GM15510 (cell line): ENCODE data around the gene GAS5.

Experiments used
- POLR2A ChIP-seq: IDR thresholded peaks from 3 replicates; pipeline ENCODE4 v1.6.1; 2011; ENCODE audit warnings: borderline replicate concordance; ENCODE audit not compliant: insufficient read length; ENCODE audit errors: extremely low read depth

GAS5 gene

DNA sequence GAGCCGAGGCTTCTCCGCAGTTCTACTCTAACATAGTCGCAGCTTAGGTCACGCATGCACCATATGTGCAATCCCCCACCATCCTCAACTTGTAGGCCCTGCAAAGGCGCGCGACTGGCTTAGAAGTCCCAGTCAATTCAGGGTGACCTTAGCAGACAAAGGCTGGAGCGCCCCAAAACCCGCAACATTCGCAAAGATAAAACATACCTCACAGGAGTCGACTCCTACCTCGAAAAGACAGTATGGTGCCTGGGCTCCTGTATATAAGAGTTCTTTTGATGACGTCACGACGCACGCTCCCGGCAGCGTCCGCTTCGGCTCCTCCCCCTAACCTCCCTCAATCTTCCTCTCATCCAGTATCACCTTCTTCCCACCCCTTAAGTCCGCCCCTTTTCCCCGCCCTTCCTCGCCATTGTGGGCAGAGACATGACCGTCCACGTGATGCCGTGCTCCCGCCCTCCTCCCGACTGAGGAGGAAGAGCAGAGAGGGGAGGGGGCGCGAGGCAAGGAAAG lies at the start of gene GAS5:
Gene GAS5, minus strand, starts transcription at position 237 of the 513 bp plus-strand sequence.
- TF ChIP-seq POLR2A = peak; percentile 99

DNA sequence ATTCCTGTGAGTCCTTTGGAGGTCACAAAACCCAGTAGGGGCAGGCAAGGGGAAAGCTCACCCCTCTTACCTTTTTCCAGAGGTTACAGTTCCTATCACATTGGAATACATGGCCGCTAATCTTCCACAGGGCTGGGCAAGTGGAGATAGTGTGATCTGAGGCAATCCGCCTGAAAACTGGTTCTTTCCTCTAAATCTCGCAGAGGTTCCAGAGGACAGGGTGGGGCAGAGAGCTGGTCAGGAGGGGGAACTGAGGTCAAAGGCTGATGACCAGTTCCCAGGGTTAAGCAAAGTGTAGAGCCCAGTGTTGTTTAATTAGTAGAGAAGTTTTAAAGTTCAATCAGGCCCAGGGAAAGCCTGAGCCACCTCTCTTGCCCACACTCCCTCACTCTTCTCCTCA lies 49.4 kb upstream of the GAS5 start, which contains the start of gene SERPINC1:
Gene SERPINC1, minus strand, starts transcription at position 179 of the 400 bp plus-strand sequence. Its CDS starts 68 bp downstream, at position 111.
- no peak for TF ChIP-seq POLR2A

DNA sequence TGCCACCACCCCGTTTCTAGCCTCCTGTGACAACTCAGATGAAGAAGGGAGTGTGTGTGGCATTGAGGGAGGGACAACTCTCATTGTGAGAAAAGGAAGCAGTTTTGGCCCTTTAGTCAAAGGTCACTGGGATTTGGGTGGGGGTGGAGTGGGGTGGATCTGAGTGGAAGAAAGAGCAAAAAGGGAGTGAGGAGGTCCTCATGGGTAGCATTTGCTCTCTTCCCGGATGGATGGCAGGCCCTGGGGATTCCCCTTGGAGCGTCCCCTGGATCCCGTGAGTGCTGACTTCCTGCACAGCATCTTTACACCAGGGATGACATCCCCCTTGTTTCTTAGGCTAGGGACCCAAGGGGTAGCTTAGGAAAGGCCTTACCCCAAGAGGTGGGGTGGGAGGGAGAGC lies 48.9 kb upstream of the GAS5 start:
- TF ChIP-seq POLR2A = no peak

DNA sequence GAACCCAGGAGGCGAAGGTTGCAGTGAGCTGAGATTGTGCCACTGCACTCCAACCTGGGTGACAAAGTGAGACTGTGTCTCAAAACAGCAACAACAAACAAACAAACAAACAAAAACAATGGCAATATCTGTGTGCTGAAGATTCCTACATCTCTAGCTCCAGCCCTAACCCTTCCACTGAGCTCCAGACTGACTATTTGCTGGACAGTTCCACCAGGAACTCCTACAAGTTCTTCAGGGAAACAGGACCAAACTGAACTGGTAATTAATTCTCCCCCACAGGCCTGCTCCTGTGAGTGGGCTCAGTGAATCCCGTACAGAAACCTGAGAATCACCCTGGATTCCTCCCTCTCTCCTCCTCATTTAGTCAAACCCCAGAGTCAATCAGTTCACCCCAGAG lies 47.8 kb upstream of the GAS5 start:
- TF ChIP-seq POLR2A = no peak

DNA sequence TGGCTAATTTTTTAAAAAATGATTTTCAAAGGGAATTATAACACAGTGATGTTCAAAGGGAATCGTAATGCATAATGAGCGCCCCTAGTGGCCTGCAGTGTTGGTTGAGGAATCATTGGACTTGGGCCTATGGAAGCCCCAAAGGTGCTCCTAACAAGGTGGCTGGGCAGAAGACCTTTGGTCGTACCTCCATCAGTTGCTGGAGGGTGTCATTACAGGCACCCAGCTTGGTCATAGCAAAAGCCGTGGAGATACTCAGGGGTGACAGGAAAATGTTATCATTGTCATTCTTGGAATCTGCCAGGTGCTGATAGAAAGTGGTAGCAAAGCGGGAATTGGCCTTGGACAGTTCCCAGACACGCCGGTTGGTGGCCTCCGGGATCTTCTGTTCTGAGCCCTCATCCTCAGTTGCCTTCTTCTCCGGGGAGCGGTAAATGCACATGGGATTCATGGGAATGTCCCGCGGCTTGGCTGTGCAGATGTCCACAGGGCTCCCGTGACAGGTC lies 46.6 kb upstream of the GAS5 start:
- TF ChIP-seq POLR2A = no peak

DNA sequence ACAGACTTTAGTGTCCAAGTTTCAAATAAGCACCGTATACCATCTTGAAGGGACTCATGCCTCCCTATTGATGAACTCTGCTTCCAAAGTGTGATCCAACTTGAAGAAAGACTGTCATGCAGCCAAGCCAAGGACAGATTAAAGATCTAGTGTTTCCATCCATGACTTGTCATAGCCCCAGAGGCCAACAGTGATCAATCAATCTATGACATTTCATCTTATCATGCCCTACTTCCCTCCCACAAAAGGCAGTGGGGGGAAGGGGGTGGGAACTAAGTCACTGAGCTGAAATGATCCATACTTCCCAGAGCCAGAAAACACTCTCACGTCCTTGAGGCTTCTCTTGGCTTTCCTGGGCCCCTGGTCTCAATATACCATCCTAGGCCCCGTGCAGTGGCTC lies 45.3 kb upstream of the GAS5 start:
- no peak for TF ChIP-seq POLR2A

DNA sequence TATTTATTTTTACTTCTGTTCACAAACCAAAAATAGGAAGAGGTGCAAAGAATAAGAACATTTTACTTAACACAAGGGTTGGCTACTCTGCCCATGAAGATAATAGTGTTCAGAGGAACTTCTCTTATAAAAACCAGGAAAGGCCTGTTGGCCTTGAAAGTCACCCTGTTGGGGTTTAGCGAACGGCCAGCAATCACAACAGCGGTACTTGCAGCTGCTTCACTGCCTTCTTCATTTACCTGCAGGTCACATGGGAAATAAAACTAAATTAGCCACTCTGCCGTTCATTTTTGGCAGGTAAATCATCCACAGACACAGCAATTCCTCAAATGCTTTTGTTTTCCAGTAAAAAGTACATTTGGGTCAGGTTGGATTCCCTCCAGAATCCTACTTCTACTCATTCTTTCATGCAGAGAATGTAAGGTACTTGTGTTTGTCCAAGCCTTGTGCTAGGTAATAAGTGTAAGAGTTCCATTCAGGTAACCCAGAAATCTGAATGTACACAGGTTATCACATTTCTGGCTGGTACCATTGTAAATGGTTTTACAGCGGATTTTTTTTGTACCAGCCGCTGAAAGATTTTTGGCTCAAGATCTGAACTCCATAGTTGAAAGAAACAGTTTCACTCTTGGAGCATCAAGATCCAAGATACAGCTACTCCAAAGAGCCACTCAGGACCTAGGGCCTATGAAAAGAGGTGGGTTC lies 36.2 kb upstream of the GAS5 start:
- no peak for TF ChIP-seq POLR2A

DNA sequence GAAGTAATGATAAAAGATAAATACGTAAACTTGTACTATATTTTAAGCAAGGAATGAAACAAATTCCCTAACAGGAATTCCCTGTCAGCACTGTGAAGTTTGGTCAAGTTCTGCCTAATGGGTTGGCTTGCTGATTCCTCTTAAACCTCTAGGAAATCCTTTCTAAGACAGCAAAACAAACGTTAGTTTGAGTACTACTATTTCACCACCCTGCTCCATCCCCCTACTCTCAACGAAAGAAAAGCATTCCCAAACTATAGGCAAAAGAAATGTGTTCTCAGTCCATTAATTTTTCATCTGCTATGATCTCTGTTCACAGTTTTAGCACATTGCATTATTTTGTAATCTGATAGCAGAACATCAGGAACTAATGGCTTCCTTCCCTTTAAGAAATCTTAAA lies 33.2 kb upstream of the GAS5 start:
- TF ChIP-seq POLR2A = no peak

DNA sequence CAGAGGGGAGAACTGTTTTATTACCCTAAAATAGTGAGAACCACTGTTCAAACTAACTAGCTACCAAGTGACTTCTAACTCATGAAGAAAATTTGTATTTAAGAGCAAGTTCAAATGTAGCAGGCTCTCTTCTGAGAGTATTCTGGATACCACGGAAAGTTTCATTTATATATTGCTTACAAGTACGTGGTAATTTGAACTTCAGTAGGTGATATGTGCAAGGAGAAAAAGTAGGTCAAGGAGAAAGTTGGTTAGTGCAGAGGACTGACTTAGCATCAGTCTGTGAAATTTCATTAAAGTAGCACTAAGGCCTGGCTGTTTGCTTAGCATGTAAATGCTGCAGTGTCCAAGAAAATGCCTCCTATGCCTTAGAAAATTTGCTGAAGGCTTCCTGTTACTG lies 32.6 kb upstream of the GAS5 start:
- TF ChIP-seq POLR2A = no peak

DNA sequence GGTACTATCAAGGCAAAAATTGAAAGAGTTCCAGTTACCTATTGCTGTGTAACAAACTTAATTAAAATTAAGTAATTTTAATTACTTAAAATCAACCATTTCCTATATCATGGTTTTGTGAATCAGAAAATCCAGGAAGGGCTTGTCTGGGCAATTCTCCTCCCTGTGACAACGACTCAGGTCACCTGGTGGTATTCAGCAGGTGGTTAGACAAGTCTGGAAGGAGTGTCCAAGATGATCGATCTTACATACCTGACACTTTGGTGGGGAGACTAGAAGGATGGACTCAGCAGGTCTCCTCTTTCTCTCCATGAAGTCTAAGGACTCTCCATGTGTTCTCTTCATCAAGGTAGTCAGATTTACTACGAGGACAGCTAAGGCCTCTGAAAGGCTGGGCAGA lies 26.4 kb upstream of the GAS5 start:
- TF ChIP-seq POLR2A = no peak

DNA sequence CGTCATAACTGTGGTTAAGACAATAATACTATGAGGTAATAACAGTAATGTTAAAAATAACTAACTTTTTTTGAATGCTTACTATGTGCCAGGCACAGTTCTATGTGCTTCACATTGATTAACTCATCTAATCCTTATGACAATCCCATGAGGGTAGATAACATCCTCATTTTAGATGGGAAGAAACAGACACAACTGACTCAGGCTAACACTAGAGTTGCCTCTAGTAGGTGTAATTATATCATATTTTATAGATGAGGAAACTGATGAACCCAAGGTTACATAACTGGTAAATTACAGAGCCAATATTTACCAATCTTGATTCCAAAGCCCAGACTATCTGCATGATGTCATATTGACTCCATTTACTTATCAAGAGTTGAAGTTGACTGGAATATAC lies 25.8 kb upstream of the GAS5 start:
- TF ChIP-seq POLR2A = no peak

DNA sequence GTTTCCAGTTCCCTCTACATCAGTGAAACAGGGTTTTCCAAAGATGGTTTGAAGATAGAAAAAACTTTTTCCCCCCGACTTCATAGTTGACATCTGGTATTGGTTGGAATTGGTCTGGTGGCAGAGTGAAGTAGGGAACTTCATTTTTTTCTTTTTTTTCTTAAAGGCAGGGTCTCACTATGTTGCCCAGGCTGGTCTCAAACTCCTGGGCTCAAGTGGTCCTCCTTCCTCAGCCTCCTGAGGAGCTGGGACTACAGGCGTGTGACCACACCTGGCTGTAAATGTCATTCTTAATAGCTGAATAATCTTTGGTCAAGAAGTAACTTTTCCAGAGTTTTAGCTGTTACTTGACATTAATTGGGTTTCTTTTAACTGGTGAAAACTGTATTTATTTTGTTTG lies 22.1 kb upstream of the GAS5 start:
- TF ChIP-seq POLR2A = no peak

DNA sequence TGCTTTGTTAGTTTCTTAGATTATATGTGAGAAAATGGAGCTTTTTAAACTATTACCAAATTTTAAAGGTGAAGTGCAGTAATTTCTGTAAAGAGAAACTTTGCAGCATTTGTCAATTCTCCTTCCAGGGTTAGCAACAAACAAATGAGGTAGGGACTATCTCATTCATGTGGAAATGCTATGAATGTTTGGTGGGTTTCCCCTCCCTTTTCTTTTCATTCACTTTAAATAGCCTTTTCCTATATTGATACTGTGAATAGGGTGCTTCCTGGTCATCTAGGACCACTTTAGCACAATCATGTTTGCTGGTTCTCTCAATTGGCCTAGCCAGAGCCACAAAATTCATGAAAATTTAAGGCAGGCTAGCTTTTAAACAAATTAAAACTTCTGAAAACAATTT lies 21.0 kb upstream of the GAS5 start:
- TF ChIP-seq POLR2A = no peak

DNA sequence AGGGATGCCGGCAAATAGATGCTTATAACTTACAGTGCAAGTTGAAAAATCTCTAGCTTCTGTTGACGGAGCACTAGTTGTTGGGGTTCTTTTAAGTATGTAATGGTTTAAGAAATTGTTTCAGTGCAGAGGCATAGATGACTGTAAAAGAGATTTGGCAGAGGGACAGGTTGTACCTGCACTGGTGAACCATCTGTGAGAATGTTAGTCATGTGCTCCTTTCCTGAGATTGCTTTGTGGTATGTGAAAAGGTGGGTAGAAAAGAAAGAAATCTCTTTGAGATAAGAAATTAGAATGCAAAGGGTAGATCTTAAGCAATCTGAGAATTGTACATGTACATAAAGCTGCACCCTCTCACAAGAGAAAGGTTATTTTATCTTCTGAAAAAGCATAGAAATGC lies 19.8 kb upstream of the GAS5 start:
- no peak for TF ChIP-seq POLR2A

DNA sequence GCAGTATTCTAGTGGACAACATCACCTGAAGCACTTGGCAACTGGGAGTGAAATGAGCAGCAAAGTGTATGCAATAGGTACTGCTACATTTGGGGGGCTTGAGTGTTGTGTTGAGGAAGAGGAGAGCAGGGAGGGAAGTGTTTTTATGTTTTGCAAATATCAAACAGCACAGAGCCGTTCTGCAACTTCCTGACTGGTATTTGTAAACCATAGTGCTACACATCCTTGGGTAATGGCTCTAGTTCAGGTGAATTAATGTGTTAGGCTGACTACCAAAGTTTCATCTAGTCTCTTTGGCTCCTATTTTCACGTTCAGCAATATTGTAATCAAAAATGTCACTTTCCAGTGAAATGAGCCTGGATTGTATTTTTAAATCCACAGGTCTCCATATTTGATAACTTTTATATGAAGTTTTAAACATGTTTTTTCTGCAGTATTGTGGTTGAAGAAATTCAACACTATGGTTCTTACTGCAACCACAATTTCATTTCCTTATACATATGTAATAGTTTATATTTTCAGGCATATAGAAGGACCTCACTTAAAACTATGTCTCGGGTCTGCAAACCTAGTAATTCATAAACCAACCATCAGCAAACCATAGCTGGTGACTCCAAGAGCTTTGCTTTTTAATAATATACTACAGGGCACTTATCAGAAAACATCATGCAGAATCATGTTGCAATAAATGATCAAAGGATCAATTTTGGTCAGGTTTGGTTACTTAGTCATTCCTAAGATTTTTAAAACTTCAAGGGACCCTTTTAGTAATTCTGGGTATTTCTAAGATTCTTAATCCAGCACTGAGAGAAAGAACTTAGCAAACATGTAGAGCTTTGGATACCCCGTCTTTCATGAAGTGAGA lies 19.2 kb upstream of the GAS5 start:
- no peak for TF ChIP-seq POLR2A

DNA sequence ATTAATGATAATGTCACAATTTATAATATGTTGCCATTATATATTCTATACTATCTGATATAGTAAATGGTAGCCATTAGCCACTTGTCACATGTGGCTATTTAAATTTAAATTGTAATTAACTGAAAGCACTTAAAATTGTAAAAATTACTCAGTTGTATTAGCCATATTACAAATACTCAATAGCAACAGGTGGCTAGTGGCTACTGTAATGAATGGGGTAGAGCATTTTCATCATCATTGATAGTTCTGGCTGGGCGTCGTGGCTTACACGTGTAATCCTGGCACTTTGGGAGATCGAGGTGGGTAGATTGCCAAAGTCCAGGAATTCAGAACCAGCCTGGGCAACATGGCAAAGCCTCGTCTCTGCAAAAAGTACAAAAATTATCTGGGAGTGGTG lies 16.9 kb upstream of the GAS5 start:
- no peak for TF ChIP-seq POLR2A

DNA sequence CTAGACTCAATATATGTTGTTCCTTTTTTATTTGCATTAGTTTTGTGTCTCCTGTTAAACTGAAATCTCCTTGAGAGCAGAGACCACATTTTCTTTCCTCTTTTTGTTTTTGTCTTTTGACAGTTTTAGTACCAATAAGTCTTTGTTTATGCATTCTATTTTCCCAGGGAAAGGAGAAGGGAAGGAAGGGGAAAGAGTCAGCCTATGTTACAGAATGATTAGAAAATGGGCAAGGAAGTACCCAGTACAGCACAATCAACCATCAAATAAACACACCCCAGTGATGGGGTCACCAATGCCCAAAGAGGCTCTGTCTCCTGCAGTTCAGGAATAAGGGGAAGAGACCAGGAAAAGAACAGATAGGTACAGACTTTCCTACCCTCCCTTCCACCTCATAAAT lies 10.5 kb upstream of the GAS5 start:
- TF ChIP-seq POLR2A = no peak

DNA sequence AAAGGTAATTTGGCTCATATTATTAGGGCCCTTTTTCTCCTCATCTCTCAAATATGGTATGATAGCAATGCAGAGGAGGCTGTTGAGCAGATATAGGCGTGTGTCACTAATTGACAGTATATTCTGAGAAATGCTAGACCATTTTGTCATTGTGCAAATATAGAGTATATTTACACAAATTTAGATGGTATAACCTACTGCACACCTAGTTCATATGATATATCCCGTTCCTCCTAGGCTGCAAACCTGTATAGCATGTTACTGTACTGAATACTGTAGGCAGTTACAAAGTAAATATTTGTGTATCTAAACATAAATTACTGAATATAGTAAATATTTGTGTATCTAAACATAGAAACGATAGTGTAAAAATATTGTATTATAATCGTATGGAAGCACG lies 8.9 kb upstream of the GAS5 start:
- no peak for TF ChIP-seq POLR2A
